Heart right ventricle (tissue), 16 donors: ENCODE data around the gene NUP35. TPM values are rescaled to one million over a fixed set of nuclear protein-coding genes. Genes with fewer than 3 reads are reported as not detected.

Experiments
- ATAC-seq, 8 donors: fragments of 200-7000 bp; cut with Tn5 transposase; one replicate each; pipeline ENCODE4 v1.9.1; 2020; ENCODE audit warnings: mild to moderate bottlenecking in 8 of 8, moderate library complexity in 8 of 8, moderate number of reproducible peaks in 1 of 8
- DNase-seq, 2 donors: peaks; one replicate each; pipeline ENCODE4 v3.0.0-alpha.2; 2020
- H3K27ac ChIP-seq, 10 donors: fragments of 200-600 bp; sonication (generic) in 2 of 10; one replicate each; pipeline versions ENCODE4 v1.5.0 to v1.8.0; 2020 to 2022; ENCODE audit warnings: mild to moderate bottlenecking in 3 of 10
- H3K27me3 ChIP-seq, 7 donors: fragments of 200-600 bp; one replicate each; pipeline ENCODE4 v1.8.0; 2021 to 2022; ENCODE audit warnings: mild to moderate bottlenecking in 2 of 7
- H3K36me3 ChIP-seq, 9 donors: fragments of 200-600 bp; sonication (generic) in 1 of 9; one replicate each; pipeline versions ENCODE4 v1.5.0 to v1.8.0; 2020 to 2022; ENCODE audit warnings: mild to moderate bottlenecking in 2 of 9
- H3K4me1 ChIP-seq, 9 donors: fragments of 200-600 bp; sonication (generic) in 1 of 9; one replicate each; pipeline versions ENCODE4 v1.5.0 to v1.8.0; 2020 to 2022; ENCODE audit warnings: mild to moderate bottlenecking in 4 of 9
- H3K4me3 ChIP-seq, 10 donors: fragments of 200-600 bp; sonication (generic) in 2 of 10; one replicate each; pipeline versions ENCODE4 v1.5.0 to v1.8.0; 2020 to 2022; ENCODE audit warnings: mild to moderate bottlenecking in 7 of 10, moderate library complexity in 2 of 10
- H3K9me3 ChIP-seq, 11 donors: fragments of 200-600 bp in 10 of 11; sonication (generic) in 2 of 11; one replicate each; pipeline versions ENCODE4 v1.5.0 to v1.8.0; 2013 to 2022; ENCODE audit warnings: mild to moderate bottlenecking in 2 of 11, control low read depth in 1 of 11, moderate library complexity in 1 of 11
- WGBS, 2 donors: extraction: QIAGEN DNeasy Blood & Tissue Kit; methylation state at CpG; one replicate each; pipeline ENCODE4 v1.1.7; 2013; ENCODE audit warnings: inconsistent platforms in 1 of 2; 5-methylcytosine and 5-hydroxymethylcytosine counted together
- intact Hi-C, 10 donors: fragments of 100-400 bp; cut with DNase I; formaldehyde crosslinking; loops; one replicate each; pipeline versions ENCODE4 v1.11.1 to v1.14.2; 2022
- polyA plus RNA-seq, 2 donors: library from polyadenylated mRNA; stranded (reverse); fragments of 200-250 nt; gene quantifications; one replicate each; pipeline ENCODE4 v1.2.3, GENCODE V29; 2013
- total RNA-seq, 10 donors: library from RNA; stranded (reverse); fragmentation: NEBNext Ultra II Directional in 3 of 10; extraction: Animal tissue kit (Norgen Biotek cat#: 25700) in 3 of 10; gene quantifications; one replicate each; pipeline versions ENCODE4 v1.2.1 to v1.2.4, GENCODE V29; 2021 to 2023
- TF ChIP-seq, protein P1 (sequence below), 9 donors: fragments of 200-600 bp; sonication (generic) in 2 of 9; IDR thresholded peaks; one replicate each; pipeline versions ENCODE4 v1.5.0 to v1.8.0; 2021 to 2022; ENCODE audit warnings: antibody characterized with exemption in 9 of 9, mild to moderate bottlenecking in 5 of 9, moderate library complexity in 1 of 9
- donor health status: Arrhythmogenic right ventricular cardiomyopathy.
- donor health status: ischemic (EF 13 %, LVEDD 7.1; RV severe dilation, severe dysfunction).
- donor health status: healthy with polysubstance abuse.
- donor health status: DM: no; HTN: yes; CAD: no.
- donor health status: DM: no; HTN: no; CAD: no.
- donor health status: ischemic (EF 25% LVEDD 6.9; RV normal size, moderate dysfunction).
- donor health status: ischemic (EF 25% LVEDD 5.7; RV mildly dilated, moderate dysfunction).
- donor health status: healthy.
- donor health status: DM: yes; HTN: yes; CAD: no.
- donor health status: Ischemic cardiomyopathy.
- donor health status: ischemic (EF 35%, LVEDD 5.7; RV mildly dilated, moderate dysfunction).
- donor health status: nonischemic (EF 11% LVEDD 7.7; RV severe dilation, severe dysfunction).
- donor health status: DM: yes; HTN: yes; CAD: no.
- donor health status: PGD.
- donor health status: ischemic (EF 29% LVEDD 5.4; RV normal size, mild dysfunction).
- donor health status: nonischemic (EF 23%, LVEDD 6.1; RV moderate dilation, normal function).

NUP35 gene
- total and polyA plus RNA-seq, 12 donors: 4.4 to 11.0 (median 8.3) TPM

DNA sequence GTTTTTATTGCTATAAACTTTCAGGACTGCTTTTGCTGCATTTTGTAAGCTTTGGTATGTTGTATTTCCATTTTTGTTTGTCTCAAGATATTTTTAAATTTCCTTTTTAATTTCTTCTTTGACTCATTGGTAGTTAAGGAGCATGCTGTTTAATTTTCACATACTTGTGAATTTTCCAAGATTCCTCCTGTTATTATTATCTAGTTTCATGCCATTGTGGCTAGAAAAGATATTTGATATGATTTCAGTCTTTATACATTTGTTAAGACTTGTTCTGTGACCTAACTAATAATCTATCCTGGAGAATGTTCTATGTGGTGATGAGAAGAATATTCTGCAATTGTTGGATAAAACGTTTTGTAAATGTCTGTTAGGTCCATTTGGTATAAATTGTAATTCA is 62.1 kb downstream of the NUP35 start:
- intact Hi-C loops: no loop called here
- DNase-seq (no peak), ATAC-seq (no peak)
- 81 to 85% methylated on average over 1 of the region's 1 CpG for WGBS, 2 donors
- Histone ChIP-seq H3K36me3 (peaks cover 0 to 82% (median 22%) of the 10 kb centered on the region in 9 donors), H3K4me3 (no peak overlapping the region), H3K4me1 (no peaks in the 10 kb centered on the region), H3K27me3 (no peaks in the 10 kb centered on the region), H3K27ac (no peak overlapping the region), H3K9me3 (peaks cover 0 to 19% (median 13%) of the 10 kb centered on the region in 11 donors)
- TF ChIP-seq, protein P1, sequence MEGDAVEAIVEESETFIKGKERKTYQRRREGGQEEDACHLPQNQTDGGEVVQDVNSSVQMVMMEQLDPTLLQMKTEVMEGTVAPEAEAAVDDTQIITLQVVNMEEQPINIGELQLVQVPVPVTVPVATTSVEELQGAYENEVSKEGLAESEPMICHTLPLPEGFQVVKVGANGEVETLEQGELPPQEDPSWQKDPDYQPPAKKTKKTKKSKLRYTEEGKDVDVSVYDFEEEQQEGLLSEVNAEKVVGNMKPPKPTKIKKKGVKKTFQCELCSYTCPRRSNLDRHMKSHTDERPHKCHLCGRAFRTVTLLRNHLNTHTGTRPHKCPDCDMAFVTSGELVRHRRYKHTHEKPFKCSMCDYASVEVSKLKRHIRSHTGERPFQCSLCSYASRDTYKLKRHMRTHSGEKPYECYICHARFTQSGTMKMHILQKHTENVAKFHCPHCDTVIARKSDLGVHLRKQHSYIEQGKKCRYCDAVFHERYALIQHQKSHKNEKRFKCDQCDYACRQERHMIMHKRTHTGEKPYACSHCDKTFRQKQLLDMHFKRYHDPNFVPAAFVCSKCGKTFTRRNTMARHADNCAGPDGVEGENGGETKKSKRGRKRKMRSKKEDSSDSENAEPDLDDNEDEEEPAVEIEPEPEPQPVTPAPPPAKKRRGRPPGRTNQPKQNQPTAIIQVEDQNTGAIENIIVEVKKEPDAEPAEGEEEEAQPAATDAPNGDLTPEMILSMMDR (IDR thresholded peaks at IDR 0.05): no peak

DNA sequence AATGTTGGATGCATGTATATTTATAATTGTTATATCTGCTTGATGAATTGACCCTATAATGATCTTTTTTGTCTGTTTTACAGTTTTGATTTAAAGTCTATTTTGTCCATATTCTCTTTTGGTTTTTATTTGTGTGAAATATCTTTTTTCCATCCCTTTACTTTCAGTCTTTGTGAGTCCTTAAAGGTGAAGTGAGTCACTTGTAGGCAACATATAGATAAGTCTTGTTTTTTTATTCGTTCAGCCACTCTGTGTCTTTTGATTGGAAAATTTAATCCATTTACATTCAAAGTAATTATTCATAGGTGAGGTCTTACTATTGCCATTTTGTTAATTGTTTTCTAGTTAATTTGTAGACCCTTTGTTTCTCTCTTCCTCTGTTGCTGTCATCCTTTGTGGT is 62.5 kb downstream of the NUP35 start:
- TF ChIP-seq, protein P1 (IDR thresholded peaks at IDR 0.05): no peak

DNA sequence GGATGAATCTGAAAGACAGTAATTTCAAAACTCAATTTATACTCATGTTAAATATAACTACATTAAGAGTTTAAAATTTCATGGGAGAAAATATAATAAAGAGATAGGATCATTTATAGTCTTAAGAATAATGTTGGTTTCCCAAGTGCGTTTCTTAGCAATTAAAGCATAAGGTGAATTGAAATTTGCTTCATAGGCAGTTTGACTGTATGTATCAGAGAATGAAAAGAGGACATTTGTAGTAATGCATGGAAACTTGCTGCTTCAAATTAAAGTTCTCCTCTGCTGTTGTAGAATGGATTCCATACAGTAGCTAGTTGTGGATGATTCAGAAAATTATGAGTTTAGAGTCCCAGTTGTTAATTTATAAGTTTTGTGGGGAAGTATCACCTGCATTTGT is 68.1 kb downstream of the NUP35 start:
- TF ChIP-seq, protein P1 (IDR thresholded peaks at IDR 0.05): no peak
- H3K9me3 ChIP-seq: no peaks in the 10 kb centered on the region
- H3K4me1 ChIP-seq: no peaks in the 10 kb centered on the region
- H3K36me3 ChIP-seq: peaks cover 0 to 52% (median 0%) of the 10 kb centered on the region in 9 donors
- ATAC-seq (no peak), DNase-seq (no peak)
- no peak overlapping the region for H3K4me3 ChIP-seq
- no peaks in the 10 kb centered on the region for H3K27me3 ChIP-seq
- H3K27ac ChIP-seq: no peak overlapping the region
- WGBS, 2 donors: 96 to 98% methylated on average over 1 of the region's 1 CpG
- intact Hi-C loops: no loop called here

More for the DNA sequence above, 62.5 kb downstream of the NUP35 start:
- H3K27ac ChIP-seq: no peak overlapping the region
- intact Hi-C loops: no loop called here
- ATAC-seq (no peak), DNase-seq (no peak)
- H3K4me1 ChIP-seq: no peaks in the 10 kb centered on the region
- 91 to 93% methylated on average over 1 of the region's 1 CpG for WGBS, 2 donors
- peaks cover 0 to 87% (median 22%) of the 10 kb centered on the region in 9 donors for H3K36me3 ChIP-seq
- H3K4me3 ChIP-seq: no peak overlapping the region
- peaks cover 0 to 19% (median 13%) of the 10 kb centered on the region in 11 donors for H3K9me3 ChIP-seq
- no peaks in the 10 kb centered on the region for H3K27me3 ChIP-seq

DNA sequence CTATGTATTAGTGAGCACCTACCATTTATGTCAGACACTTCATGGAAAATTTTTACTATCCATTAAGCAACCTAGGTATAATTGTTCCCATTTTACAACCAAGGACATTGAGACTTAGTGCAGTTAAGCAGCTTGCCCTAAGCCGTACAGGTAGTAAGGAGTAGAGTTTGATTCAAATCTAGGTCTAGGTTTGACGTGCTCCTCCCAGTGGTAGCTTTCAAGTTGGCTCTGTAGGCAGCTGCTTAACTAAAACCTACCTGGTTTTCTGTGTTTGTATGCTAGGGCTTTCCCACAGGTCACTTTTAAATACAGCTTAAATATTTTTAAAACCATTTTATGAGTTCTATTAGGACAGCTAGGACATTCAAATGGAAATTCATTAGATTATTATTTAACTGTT is 69.7 kb downstream of the NUP35 start:
- no peak for ATAC-seq
- Histone ChIP-seq H3K4me1 (no peaks in the 10 kb centered on the region), H3K27me3 (no peaks in the 10 kb centered on the region), H3K4me3 (no peak overlapping the region), H3K27ac (no peak overlapping the region), H3K36me3 (peaks cover 0 to 36% (median 0%) of the 10 kb centered on the region in 9 donors), H3K9me3 (peaks cover 0 to 7% (median 0%) of the 10 kb centered on the region in 11 donors)
- TF ChIP-seq, protein P1 (IDR thresholded peaks at IDR 0.05): no peak
- DNase-seq: no peak
- intact Hi-C loops: no loop called here
- 95 to 97% methylated on average over 2 of the region's 2 CpGs for WGBS, 2 donors
